Stimulated activated CD8-positive, alpha-beta memory T cell treated with anti-CD3 and anti-CD28 coated beads, Interleukin-2, amount 100 ng/mL, for 48 hours (primary cell): ENCODE data around the gene SH3RF3.

Source experiments
- DNase-seq, 2 donors: peaks; one replicate each; pipeline ENCODE4 v3.0.0-alpha.2; 2020; ENCODE audit warnings: low read depth in 2 of 2

The SH3RF3 gene

GRCh38 chr2:109373791-109374547 is 245.0 kb downstream of the SH3RF3 start:
- no peak for DNase-seq

GRCh38 chr2:109374548-109375130 is 245.6 kb downstream of the SH3RF3 start:
- no peak for DNase-seq

- DNase-seq, result no peak
Measured at GRCh38 chr2:109375131-109375561, 246.1 kb downstream of the SH3RF3 start.

GRCh38 chr2:109375656-109376055 is 246.7 kb downstream of the SH3RF3 start:
- no peak for DNase-seq

- no peak for DNase-seq
Measured at GRCh38 chr2:109376115-109376514, 247.1 kb downstream of the SH3RF3 start.

GRCh38 chr2:109376796-109377495 is 247.9 kb downstream of the SH3RF3 start:
- DNase-seq, result no peak

- no peak for DNase-seq
Measured at GRCh38 chr2:109377976-109378375, 249.0 kb downstream of the SH3RF3 start.

GRCh38 chr2:109378682-109379081 is 249.7 kb downstream of the SH3RF3 start:
- no peak for DNase-seq

GRCh38 chr2:109379507-109379906 is 250.5 kb downstream of the SH3RF3 start:
- no peak for DNase-seq

GRCh38 chr2:109380502-109381326 is 251.7 kb downstream of the SH3RF3 start:
- DNase-seq, result no peak

- no peak for DNase-seq
Measured at GRCh38 chr2:109381327-109381820, 252.4 kb downstream of the SH3RF3 start.

GRCh38 chr2:109382226-109382895 is 253.4 kb downstream of the SH3RF3 start:
- DNase-seq, result no peak

GRCh38 chr2:109382951-109383350 is 253.9 kb downstream of the SH3RF3 start:
- DNase-seq, result no peak

- DNase-seq, result no peak
Measured at GRCh38 chr2:109383505-109384307, 254.7 kb downstream of the SH3RF3 start.

- no peak for DNase-seq
Measured at GRCh38 chr2:109384308-109385271, 255.6 kb downstream of the SH3RF3 start.

- no peak for DNase-seq
Measured at GRCh38 chr2:109385506-109385905, 256.5 kb downstream of the SH3RF3 start.

GRCh38 chr2:109386004-109386695 is 257.1 kb downstream of the SH3RF3 start:
- no peak for DNase-seq

GRCh38 chr2:109387221-109387735 is 258.3 kb downstream of the SH3RF3 start:
- no peak for DNase-seq
